ENCODE data around the gene PTPRM. TPM values are rescaled to one million over a fixed set of nuclear protein-coding genes. Genes with fewer than 3 reads are reported as not detected.

Gene PTPRM
- total and polyA plus RNA-seq, 2 donors (not counting 3 experiments of a cell fraction or from before 2014, with no cell fraction given): 37.4 to 43.7 TPM

GRCh38 chr18:8163286-8163959, 596.3 kb downstream of the PTPRM start:
- Histone ChIP-seq H3K36me3 (ENCODE audit: control insufficient read depth in 2 of 2, extremely low read depth in 1 of 2, insufficient read depth in 2 of 2, low read length in 2 of 2) (no peaks in the 10 kb centered on the region), H3K4me2 (ENCODE audit: insufficient read depth, low read length) (no peak overlapping the region), H3K4me3 (replicated peaks in 1 of 3; ENCODE audit: insufficient read depth in 1 of 3, low read depth in 1 of 3, low read length in 3 of 3) (no peak overlapping the region), H3K27ac (ENCODE audit: insufficient read depth, low read depth, low read length) (no peak overlapping the region), H4K20me1 (replicated peaks; ENCODE audit: control insufficient read depth, extremely low read depth, insufficient read depth, low read length) (no peaks in the 10 kb centered on the region), H3K9me3 (replicated peaks; ENCODE audit: control insufficient read depth, insufficient read depth, low read length) (no peaks in the 10 kb centered on the region), H3K27me3 (ENCODE audit: control insufficient read depth in 2 of 2, insufficient read depth in 2 of 2, low read length in 2 of 2) (no peaks in the 10 kb centered on the region), H3K4me1 (ENCODE audit: control insufficient read depth, extremely low read depth, insufficient read depth, low read length) (no peaks in the 10 kb centered on the region), H3K79me2 (ENCODE audit: control insufficient read depth, insufficient read depth, low read length) (no peaks in the 10 kb centered on the region), H2AFZ (ENCODE audit: low read depth, low read length) (no peak overlapping the region), H3K9me1 (replicated peaks; ENCODE audit: control insufficient read depth, extremely low read depth, insufficient read depth, low read length) (no peaks in the 10 kb centered on the region), H3K9ac (replicated peaks; ENCODE audit: extremely low read depth, insufficient read depth, low read length) (no peak overlapping the region)
- POLR2A ChIA-PET: no interaction called here
- no TSS peak for BruUV-seq (replicated peaks)
- CTCF ChIA-PET: no interaction called here
- TF ChIP-seq MYC (IDR thresholded peaks at IDR 0.05; ENCODE audit: low read depth, low read length) (no peak), FOS (IDR thresholded peaks at IDR 0.05; ENCODE audit: borderline replicate concordance, insufficient read depth, low read length) (no peak), CTCF (IDR thresholded peaks at IDR 0.05; ENCODE audit: extremely low read depth in 1 of 2, insufficient read depth in 1 of 2, low read depth in 1 of 2, low read length in 2 of 2) (no peak), MAX (IDR thresholded peaks at IDR 0.05; ENCODE audit: insufficient read depth, insufficient read length) (no peak), POLR2A (IDR thresholded peaks at IDR 0.05; ENCODE audit: low read depth, low read length) (no peak), JUN (IDR thresholded peaks at IDR 0.05; ENCODE audit: borderline replicate concordance, insufficient read depth, insufficient read length, low read depth) (no peak), GATA2 (IDR thresholded peaks at IDR 0.05; ENCODE audit: insufficient read depth, insufficient read length, low read depth, low read length) (no peak), POLR2AphosphoS5 (IDR thresholded peaks at IDR 0.05; ENCODE audit: insufficient read depth, low read depth, low read length) (no peak), EZH2 (IDR thresholded peaks at IDR 0.05; ENCODE audit: borderline replicate concordance, low read depth, low read length, severe bottlenecking) (no peak)
- intact Hi-C loops (cut with micrococcal nuclease): no loop called here
- no peak for FAIRE-seq
- DNase-seq (ENCODE audit: low read depth, low spot score): no peak
- dilution Hi-C loops (cut with MboI; ENCODE audit: extremely low pct_ligation_motif_present, low sequenced_read_pairs): no loop called here

Data from endothelial cell of umbilical vein (primary cell).